HG03175 (cell line): Measurements from ENCODE around the gene RGS10.
"Not testable (repeated sequence)": the region's sequence is repeated elsewhere in the genome, so short reads cannot be mapped to it uniquely, and the experiment has no call there.

Source experiments
- ATAC-seq: cut with Tn5 transposase; IDR thresholded peaks from one replicate; pipeline ENCODE4 v1.9.1; 2021; ENCODE audit warnings: mild to moderate bottlenecking, moderate library complexity; ENCODE audit not compliant: unreplicated experiment

RGS10 gene

DNA sequence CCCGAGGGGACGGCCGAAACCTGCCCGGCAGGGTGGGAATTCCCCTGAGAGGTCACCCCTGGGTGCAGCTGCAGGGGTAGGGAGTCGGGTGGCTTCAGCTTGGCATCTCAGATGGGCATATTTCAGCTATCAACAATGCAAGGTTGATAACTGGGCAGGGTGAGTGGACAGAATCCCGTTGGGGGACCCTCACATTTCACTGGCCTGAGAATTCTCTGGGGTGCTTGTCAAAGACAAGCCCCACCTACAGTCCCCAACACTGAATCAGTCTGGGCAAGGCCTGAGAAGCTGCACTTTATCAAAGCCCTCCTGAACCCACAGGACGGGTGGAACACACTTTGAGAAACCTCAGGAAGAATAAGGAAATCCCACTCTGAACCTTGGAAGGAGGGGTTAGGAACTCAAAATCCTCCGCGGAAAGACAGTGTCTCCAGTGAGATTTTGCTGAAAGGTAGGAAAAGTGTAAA, 3.1 kb downstream of the RGS10 start:
- no peak for ATAC-seq

DNA sequence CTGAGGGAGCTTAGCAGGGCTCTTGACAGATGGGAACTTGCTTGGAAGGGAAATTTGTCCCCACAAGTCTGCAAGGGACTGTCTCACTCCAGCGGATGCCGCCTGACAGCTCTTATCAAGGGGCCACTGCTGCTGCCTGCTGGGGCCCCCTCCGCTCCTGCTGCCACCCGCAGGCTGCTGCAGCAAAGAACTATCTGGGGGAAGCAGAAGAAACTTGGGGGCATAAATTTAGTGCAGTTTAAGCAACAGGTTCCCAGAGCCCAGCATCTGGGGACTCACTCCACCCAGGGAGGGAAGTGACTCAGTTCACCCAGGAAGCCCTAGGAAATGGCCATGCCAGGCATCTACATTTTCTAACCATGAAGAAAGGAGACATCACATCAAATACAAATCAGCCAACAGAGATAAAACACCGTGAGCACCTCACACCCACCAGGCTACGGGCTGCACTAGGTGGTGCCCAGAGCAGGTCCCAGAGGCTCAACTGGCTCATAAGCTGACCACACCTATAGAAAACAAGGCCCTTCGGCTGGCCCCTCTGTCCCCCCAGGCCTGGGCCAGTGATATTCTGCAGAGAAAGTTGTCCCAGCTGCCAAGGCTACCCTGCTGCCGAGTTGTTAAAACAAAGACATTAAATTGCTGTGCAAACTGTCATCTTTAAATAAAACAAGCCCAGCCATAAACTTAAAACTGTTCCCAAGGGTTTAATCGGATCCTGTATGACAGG, 3.7 kb downstream of the RGS10 start:
- no peak for ATAC-seq

DNA sequence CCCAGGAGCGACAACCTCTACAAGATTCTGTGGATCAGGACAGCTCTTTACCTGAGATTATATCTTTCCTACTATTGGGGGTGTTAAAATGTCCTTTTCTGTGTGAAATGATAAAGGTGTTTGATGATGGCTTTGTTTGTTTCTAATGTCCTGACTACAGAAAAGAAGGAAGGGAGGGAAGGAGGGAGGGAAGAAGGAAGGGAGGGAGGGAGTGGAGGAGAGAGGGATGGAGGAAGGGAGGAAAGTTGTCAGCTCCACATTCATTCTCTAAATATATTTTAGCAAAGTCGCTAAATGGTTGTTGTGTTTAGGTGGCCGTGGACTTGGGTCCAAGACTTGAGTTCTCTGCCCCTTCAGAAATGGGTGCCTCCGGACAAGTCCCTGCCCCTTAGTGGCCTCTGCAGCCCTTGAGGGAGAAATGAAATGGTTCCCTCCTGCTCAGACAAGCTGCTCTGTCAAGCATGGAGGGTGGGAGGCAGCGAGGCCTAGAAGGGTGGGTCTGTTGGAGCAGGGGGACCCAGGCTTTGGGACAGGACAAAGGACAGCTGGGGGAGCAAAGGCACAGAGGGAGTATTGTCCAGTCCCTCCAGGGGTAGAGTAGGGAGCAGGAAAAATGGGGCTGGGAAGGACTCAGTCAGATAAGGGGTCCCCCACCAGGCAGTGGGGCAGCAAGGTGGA, 4.4 kb downstream of the RGS10 start:
- no peak for ATAC-seq

DNA sequence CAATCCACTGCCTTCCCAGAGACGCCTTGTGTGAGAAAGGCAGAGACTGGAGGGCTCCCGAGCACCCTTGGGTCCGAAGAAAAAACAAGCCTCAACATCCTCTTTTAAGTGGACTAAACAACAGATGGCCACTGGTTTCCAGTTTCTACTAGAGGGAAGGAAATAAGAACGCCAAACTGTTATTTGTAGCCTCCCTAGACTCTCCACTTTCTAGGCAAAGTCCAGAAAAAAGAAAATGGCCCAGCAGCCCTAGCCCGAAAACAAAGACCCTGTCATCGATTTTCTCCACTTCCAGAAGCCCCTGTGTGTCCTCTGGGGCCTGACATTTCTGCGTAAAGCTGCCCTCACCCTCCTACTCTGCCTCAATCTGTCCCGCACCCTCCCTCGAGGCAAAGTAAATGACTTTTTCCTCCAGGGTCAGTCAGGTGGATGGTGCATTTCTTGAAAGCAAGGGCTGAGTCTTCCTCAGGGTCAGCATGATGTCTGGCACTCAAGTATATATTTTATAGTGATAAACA, 6.0 kb downstream of the RGS10 start:
- ATAC-seq, result no peak

DNA sequence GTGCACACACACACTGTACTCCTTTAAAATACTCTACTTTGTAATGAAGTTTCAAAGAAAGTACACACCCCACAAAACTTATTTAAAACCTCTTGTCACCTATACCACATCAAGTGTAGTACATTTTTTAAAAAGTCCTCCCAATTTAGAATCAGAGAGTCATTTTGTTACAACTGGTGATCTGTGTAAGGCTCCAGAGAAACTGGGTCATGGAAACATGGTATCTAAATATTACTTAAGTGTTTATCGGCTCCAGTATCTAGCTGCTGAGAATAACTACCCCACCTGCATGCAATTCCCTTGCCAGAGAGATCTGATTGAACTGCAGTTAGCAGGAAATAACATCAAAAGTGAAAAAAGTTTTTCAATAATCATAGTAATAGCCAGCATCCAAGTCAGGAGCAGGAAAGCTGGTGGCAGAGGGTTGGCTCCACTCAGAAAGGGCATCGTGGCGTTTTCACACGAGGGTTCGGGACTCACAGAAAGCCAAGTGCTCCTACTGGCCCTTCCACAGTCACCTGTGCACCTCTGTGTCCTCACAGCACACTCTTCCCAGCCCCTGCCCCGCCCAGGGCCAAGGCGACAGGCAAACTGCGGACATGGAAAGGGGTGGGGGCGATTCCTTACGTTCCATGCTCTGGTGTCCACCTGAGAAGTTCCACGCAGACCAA, 6.5 kb downstream of the RGS10 start:
- no peak for ATAC-seq

DNA sequence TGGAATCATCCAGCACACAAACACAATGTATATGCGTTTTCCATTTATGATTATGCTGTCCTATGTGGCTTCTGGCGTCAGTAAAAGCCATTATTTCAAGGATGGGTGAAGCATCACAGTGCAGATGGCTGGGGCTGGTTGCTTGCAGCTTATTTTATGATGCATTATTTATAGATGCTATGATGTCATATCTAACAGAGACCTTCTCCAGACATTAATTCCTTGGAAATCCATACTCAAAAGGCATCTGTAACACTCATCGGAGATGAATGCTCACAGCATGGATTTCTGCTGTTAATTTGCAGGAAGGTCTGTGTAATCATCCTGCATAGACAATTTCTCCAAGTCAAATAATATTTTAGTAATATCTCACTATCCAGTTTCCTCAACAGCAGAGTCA, 7.2 kb downstream of the RGS10 start:
- no peak for ATAC-seq

DNA sequence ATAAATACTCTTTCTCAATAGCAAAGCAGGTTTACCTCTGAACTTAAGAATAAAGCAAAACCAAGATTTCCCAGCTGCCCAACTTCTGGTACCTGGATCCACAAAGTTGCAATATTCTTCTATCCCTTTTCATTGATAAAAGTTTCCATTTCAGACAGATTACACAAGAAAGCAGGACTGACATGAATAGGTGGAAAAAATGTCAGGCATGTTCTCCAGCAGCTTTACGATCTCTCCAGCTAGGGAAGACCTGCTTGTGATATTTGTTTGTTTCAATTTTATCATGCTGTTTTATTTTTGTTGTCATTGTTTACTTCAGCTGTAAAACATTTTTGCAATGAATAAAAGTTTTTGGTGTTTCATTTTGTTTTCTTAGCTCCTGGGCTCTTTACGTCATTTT, 9.0 kb downstream of the RGS10 start:
- ATAC-seq, result no peak

DNA sequence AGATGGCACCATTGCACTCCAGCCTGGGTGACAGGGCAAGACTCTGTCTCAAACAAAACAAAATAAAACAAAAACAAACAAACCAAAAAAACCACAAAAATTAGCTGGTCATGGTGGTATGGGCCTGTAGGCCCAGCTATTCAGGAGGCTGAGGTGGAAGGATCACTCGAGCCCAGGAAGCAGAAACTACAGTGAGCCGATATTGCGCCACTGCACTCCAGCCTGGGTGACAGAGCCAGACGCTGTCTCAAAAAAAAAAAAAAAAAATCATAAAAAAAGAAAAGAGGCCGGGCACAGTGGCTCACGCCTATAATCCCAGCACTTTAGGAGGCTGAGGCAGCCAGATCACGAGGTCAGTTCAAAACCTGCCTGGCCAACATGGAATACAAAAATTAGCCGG, 9.7 kb downstream of the RGS10 start:
- not testable (repeated sequence) for ATAC-seq

GRCh38 chr10:119532251-119532650, 10.3 kb downstream of the RGS10 start:
- not testable (repeated sequence) for ATAC-seq

DNA sequence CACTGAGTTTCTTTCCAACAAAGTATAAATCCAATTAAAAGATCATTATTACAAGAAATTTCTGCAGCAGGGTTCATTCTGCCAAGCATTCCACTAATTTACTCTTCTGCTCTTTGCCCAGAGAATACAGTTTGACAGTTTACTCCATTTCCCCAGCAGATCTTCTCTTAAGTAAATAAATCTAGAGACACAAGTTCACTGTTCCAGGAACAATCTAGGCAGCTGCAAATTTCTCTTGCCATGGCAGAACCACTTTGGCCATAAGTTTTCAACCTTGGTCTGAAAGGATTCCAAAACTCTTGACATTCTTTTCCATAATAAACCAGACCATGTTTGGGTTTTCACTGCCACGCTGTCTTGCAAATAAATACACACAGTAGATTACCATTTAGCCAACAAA, 11.5 kb downstream of the RGS10 start:
- ATAC-seq, result no peak

GRCh38 chr10:119528663-119529237, 13.8 kb downstream of the RGS10 start:
- not testable (repeated sequence) for ATAC-seq

- ATAC-seq, result no peak
Observed at GRCh38 chr10:119526621-119527592, 15.6 kb downstream of the RGS10 start.

DNA sequence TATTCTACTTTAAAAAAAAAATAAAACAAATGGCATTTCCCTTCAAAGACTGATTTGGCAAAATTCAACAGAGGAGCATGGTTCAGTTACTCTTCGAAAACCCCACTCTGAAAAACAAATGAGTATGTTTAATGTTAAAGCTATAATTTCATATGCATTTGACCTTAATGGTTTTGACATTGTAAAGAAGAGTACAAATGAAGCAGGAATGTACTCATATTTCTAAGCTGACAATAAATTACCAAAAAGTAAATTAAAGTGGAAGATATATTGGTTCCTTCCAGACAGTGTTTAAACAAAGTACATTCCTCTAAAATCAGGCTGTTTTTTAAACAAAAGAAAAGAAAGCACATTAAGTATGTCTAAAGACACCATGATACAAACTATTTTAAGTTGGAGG, 16.4 kb downstream of the RGS10 start:
- ATAC-seq, result no peak

- no peak for ATAC-seq
Observed at GRCh38 chr10:119525116-119525515, 17.4 kb downstream of the RGS10 start.

GRCh38 chr10:119524720-119525070, 17.8 kb downstream of the RGS10 start:
- ATAC-seq, result no peak

- ATAC-seq, result no peak
Observed at GRCh38 chr10:119523895-119524719, 18.4 kb downstream of the RGS10 start.

DNA sequence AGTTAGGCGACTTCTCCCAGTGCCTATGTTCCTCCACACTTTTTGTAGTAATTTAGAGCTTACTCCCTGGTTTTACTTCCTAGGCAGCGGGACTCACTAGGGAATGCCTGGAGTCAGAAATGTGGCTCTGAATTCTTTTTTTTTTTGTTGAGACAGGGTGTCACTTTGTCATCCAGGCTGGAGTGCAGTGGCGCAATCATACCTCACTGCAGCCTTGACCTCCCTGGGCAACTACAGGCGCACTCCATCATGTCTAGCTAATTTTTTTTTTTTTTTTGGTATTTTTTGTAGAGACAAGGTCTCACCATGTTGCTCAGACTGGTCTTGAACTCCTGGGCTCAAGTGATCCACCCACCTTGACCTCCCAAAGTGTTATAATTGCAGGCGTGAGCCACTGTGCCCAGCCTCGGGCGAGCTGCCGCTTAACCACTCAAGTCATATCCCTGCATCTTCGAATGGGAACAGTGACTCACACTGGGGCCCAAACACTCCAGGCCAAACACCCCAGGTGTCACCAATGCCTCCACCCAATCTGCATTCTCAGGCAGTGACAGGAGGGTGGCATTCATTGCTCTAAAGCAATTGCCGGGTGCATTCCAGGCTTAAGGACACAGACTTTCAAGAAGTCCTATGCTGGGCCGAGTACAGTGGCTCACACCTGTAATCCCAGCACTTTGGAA, 19.6 kb downstream of the RGS10 start:
- no peak for ATAC-seq

- no peak for ATAC-seq
Observed at GRCh38 chr10:119521443-119522204, 20.9 kb downstream of the RGS10 start.
